H1 (cell line): Measurements from ENCODE around the gene ZNF37A. TPM values are rescaled to one million over a fixed set of nuclear protein-coding genes. Genes with fewer than 3 reads are reported as not detected.

Experiments
- CTCF ChIA-PET: fragments of 300-600 bp; sonication (Branson Sonifier 250); formaldehyde crosslinking; loops from one replicate; lab custom pipeline; 2021; ENCODE audit not compliant: partially characterized antibody; lab: Charles Lee
- POLR2A ChIA-PET: fragments of 300-600 bp; sonication (Branson Sonifier 250); formaldehyde crosslinking; loops from one replicate; lab custom pipeline; 2021; ENCODE audit warnings: inconsistent platforms; ENCODE audit not compliant: partially characterized antibody; lab: Charles Lee
- DNase-seq, 2 experiments: peaks; one replicate each; pipeline versions ENCODE4 v3.0.0 to v3.0.0-alpha.2; 2010 to 2022; ENCODE audit warnings: low spot score in 2 of 2, low read depth in 1 of 2, mixed read lengths in 1 of 2
- FAIRE-seq: peaks from 2 replicates; lab custom pipeline; 2011; peaks lifted over from hg19 to GRCh38; lab: Jason Lieb, UNC
- H2AFZ ChIP-seq: 2 replicates; pipeline ENCODE4 v1.8.1; 2012; ENCODE audit warnings: low read length, inconsistent platforms
- H2AK5ac ChIP-seq: 2 replicates; pipeline ENCODE4 v1.6.1; 2013; ENCODE audit warnings: low read depth, low read length
- H2BK120ac ChIP-seq: replicated peaks from 2 replicates; pipeline ENCODE3; 2013; ENCODE audit warnings: low read depth, low read length, inconsistent platforms
- H2BK12ac ChIP-seq: 2 replicates; pipeline ENCODE4 v1.6.1; 2013; ENCODE audit warnings: low read depth, low read length
- H2BK15ac ChIP-seq: 2 replicates; pipeline ENCODE4 v1.6.1; 2013; ENCODE audit warnings: low read length
- H2BK20ac ChIP-seq: 2 replicates; pipeline ENCODE4 v1.6.1; 2013; ENCODE audit warnings: low read length
- H2BK5ac ChIP-seq: 2 replicates; pipeline ENCODE4 v1.6.1; 2013; ENCODE audit warnings: low read depth, low read length
- H3K14ac ChIP-seq: 2 replicates; pipeline ENCODE4 v1.6.1; 2013; ENCODE audit warnings: inconsistent platforms; ENCODE audit not compliant: insufficient read length
- H3K18ac ChIP-seq: 2 replicates; pipeline ENCODE4 v1.6.1; 2013; ENCODE audit warnings: low read length; ENCODE audit errors: extremely low read depth
- H3K23ac ChIP-seq: 2 replicates; pipeline ENCODE4 v1.6.1; 2013; ENCODE audit warnings: inconsistent platforms; ENCODE audit not compliant: insufficient read length
- H3K23me2 ChIP-seq: 2 replicates; pipeline ENCODE4 v1.6.1; 2013; ENCODE audit warnings: low read depth, low read length
- H3K27ac ChIP-seq: 2 replicates; pipeline ENCODE4 v1.6.1; 2011; ENCODE audit warnings: low read depth, low read length, inconsistent platforms
- H3K27me3 ChIP-seq, 4 experiments: replicated peaks in 1 of 4; 1 replicate in 1 of 4; 2 replicates in 3 of 4; pipeline versions ENCODE4 v1.6.1 to v1.8.1; 2011 to 2013; ENCODE audit warnings: low read length in 3 of 4, mild to moderate bottlenecking in 3 of 4, inconsistent platforms in 2 of 4, mixed read lengths in 2 of 4, moderate library complexity in 1 of 4; ENCODE audit not compliant: control insufficient read depth in 3 of 4, insufficient read depth in 3 of 4; ENCODE audit errors: extremely low read depth in 1 of 4
- H3K36me3 ChIP-seq, 4 experiments: 2 replicates each; pipeline versions ENCODE4 v1.6.1 to v1.8.1; 2011 to 2013; ENCODE audit warnings: mild to moderate bottlenecking in 4 of 4, low read length in 3 of 4, moderate library complexity in 2 of 4, control low read depth in 1 of 4, inconsistent platforms in 1 of 4; ENCODE audit not compliant: insufficient read depth in 4 of 4, control insufficient read depth in 2 of 4
- H3K4ac ChIP-seq: replicated peaks from 2 replicates; pipeline ENCODE3; 2013; ENCODE audit warnings: low read length, low read depth, mixed read lengths, inconsistent platforms; ENCODE audit not compliant: insufficient read length
- H3K4me1 ChIP-seq, 4 experiments: replicated peaks in 1 of 4; 1 replicate in 1 of 4; 2 replicates in 3 of 4; pipeline versions ENCODE4 v1.6.1 to v1.8.1; 2011 to 2013; ENCODE audit warnings: low read length in 3 of 4, inconsistent platforms in 2 of 4, mixed read lengths in 1 of 4; ENCODE audit not compliant: insufficient read depth in 4 of 4, control insufficient read depth in 3 of 4
- H3K4me2 ChIP-seq, 2 experiments: 2 replicates each; pipeline versions ENCODE4 v1.6.1 to v1.8.1; 2011 to 2013; ENCODE audit warnings: low read depth in 2 of 2, low read length in 2 of 2, control low read depth in 1 of 2, inconsistent platforms in 1 of 2, mild to moderate bottlenecking in 1 of 2; ENCODE audit not compliant: insufficient read depth in 1 of 2
- H3K4me3 ChIP-seq, 4 experiments: fragments of 200-600, 300-600 bp in 1 of 4; sonication (generic), shearing (Covaris generic), sonication (Bioruptor Twin) in 1 of 4; 2 replicates each; pipeline versions ENCODE4 v1.5.1 to v1.8.1; 2011 to 2016; ENCODE audit warnings: low read length in 4 of 4, low read depth in 3 of 4, control low read depth in 2 of 4, inconsistent platforms in 2 of 4, mild to moderate bottlenecking in 2 of 4, mixed read lengths in 1 of 4, moderate library complexity in 1 of 4; ENCODE audit not compliant: insufficient read depth in 2 of 4; ENCODE audit errors: extremely low read depth in 1 of 4
- H3K56ac ChIP-seq: replicated peaks from 2 replicates; pipeline ENCODE3; 2013; ENCODE audit warnings: low read depth, mild to moderate bottlenecking, mixed read lengths, low read length, inconsistent platforms; ENCODE audit not compliant: insufficient read length
- H3K79me1 ChIP-seq: 2 replicates; pipeline ENCODE4 v1.6.1; 2013; ENCODE audit warnings: low read depth, low read length, control low read depth
- H3K79me2 ChIP-seq, 2 experiments: 2 replicates each; pipeline versions ENCODE4 v1.6.1 to v1.8.1; 2012 to 2013; ENCODE audit warnings: low read length in 2 of 2, mild to moderate bottlenecking in 2 of 2, inconsistent platforms in 1 of 2; ENCODE audit not compliant: insufficient read depth in 2 of 2, control insufficient read depth in 1 of 2
- H3K9ac ChIP-seq, 4 experiments: replicated peaks in 1 of 4; 1 replicate in 1 of 4; 2 replicates in 3 of 4; pipeline versions ENCODE4 v1.6.1 to v1.8.1; 2011 to 2013; ENCODE audit warnings: low read depth in 3 of 4, low read length in 3 of 4, control low read depth in 2 of 4, mild to moderate bottlenecking in 2 of 4, moderate library complexity in 2 of 4, inconsistent platforms in 1 of 4; ENCODE audit errors: extremely low read depth in 1 of 4
- H3K9me3 ChIP-seq, 2 experiments: 2 replicates each; pipeline versions ENCODE4 v1.6.1 to v1.8.1; 2012 to 2013; ENCODE audit warnings: mild to moderate bottlenecking in 2 of 2, moderate library complexity in 2 of 2, control low read depth in 1 of 2, inconsistent platforms in 1 of 2, low read depth in 1 of 2, low read length in 1 of 2, mixed read lengths in 1 of 2; ENCODE audit not compliant: insufficient read depth in 2 of 2
- H4K20me1 ChIP-seq, 2 experiments: replicated peaks in 1 of 2; 2 replicates each; pipeline versions ENCODE3 to v1.8.1; 2011 to 2013; ENCODE audit warnings: inconsistent platforms in 2 of 2, low read length in 2 of 2, mild to moderate bottlenecking in 1 of 2; ENCODE audit not compliant: insufficient read depth in 2 of 2, control insufficient read depth in 1 of 2
- H4K5ac ChIP-seq: 2 replicates; pipeline ENCODE4 v1.6.1; 2013; ENCODE audit warnings: low read length, low read depth, mixed read lengths, inconsistent platforms; ENCODE audit not compliant: insufficient read length
- H4K8ac ChIP-seq: 2 replicates; pipeline ENCODE4 v1.8.0; 2013; ENCODE audit warnings: mild to moderate bottlenecking, moderate library complexity, low read length, inconsistent platforms; ENCODE audit not compliant: insufficient read depth; ENCODE audit errors: extremely low read depth
- H4K91ac ChIP-seq: replicated peaks from 2 replicates; pipeline ENCODE3; 2013; ENCODE audit warnings: low read length, mixed read lengths, inconsistent platforms; ENCODE audit not compliant: insufficient read length
- RAD21 ChIP-seq, 2 experiments: IDR thresholded peaks in 1 of 2; conservative IDR thresholded peaks in 1 of 2; 2 replicates each; pipeline ENCODE4 v1.6.1; 2011; ENCODE audit warnings: low read depth in 2 of 2, low read length in 2 of 2, improper control_type of control experiment in 1 of 2, inconsistent platforms in 1 of 2, mild to moderate bottlenecking in 1 of 2, moderate library complexity in 1 of 2
- ZNF274 ChIP-seq: IDR thresholded peaks from 2 replicates; pipeline ENCODE4 v1.7.0; 2012; ENCODE audit warnings: low read length, borderline replicate concordance; ENCODE audit errors: extremely low read depth
- WGBS, 2 experiments: shearing (Covaris generic) in 1 of 2; methylation state at CpG; one replicate each; pipeline versions ENCODE4 v1.1.6 to v1.1.7; 2013 to 2015; ENCODE audit warnings: low lambda C conversion rate in 2 of 2, mixed read lengths in 2 of 2, inconsistent platforms in 1 of 2, low coverage in 1 of 2, missing lambda C conversion rate in 1 of 2; ENCODE audit not compliant: insufficient replicate concordance in 2 of 2, insufficient coverage in 1 of 2, insufficient read length in 1 of 2; ENCODE audit errors: extremely low coverage in 1 of 2, missing lambda C conversion rate in 1 of 2; 5-methylcytosine and 5-hydroxymethylcytosine counted together
- polyA plus RNA-seq, 7 experiments: library from polyadenylated mRNA; depleted of rRNA in 3 of 7; stranded (reverse) in 5 of 7; unstranded in 2 of 7; fragments of >200 nt in 5 of 7; fragments of 200-250 nt in 2 of 7; gene quantifications; 1 replicate in 5 of 7; 2 replicates in 1 of 7; 4 replicates in 1 of 7; pipeline versions ENCODE4 v1.2.1 to v1.2.3, GENCODE V29; 2011 to 2013; ENCODE audit warnings: missing spikeins in 2 of 7, mixed read lengths in 2 of 7
- total RNA-seq: library from RNA; stranded (reverse); fragmentation: NEBNext Ultra II Directional; extraction: Animal tissue kit (Norgen Biotek cat#: 25700); gene quantifications from 2 replicates; pipeline ENCODE4 v1.2.1, GENCODE V29; 2021

Gene ZNF37A
- total and polyA plus RNA-seq, 2 of the 8 experiments (the other 6 are each of a cell fraction or from before 2014, with no cell fraction given): 0.97 to 12.7 TPM

DNA sequence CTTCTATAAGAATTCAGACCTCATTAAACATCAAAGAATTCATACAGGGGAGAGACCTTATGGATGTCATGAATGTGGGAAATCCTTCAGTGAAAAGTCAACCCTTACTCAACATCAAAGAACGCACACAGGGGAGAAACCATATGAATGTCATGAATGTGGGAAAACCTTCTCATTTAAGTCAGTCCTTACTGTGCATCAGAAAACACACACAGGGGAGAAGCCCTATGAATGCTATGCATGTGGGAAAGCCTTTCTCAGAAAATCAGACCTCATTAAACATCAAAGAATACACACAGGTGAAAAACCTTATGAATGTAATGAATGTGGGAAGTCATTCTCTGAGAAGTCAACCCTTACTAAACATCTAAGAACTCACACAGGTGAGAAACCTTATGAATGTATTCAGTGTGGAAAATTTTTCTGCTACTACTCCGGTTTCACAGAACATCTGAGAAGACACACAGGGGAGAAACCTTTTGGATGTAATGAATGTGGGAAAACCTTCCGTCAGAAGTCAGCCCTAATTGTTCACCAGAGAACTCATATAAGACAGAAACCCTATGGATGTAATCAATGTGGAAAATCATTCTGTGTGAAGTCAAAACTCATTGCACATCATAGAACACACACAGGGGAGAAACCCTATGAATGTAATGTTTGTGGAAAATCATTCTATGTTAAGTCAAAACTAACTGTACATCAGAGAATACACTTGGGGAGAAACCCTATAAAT is 24.1 kb downstream of the ZNF37A start:
- H3K4ac ChIP-seq: no peak overlapping the region
- no peak overlapping the region for H2AK5ac ChIP-seq
- no peaks in the 10 kb centered on the region for H3K79me1 ChIP-seq
- no peak overlapping the region for H4K91ac ChIP-seq
- DNase-seq (no peak), FAIRE-seq (no peak)
- H3K4me3 ChIP-seq: no peak overlapping the region
- H3K23ac ChIP-seq: no peak overlapping the region
- peaks cover 0 to 15% (median 2%) of the 10 kb centered on the region in 4 experiments; a peak in 4 of 8 replicates for H3K36me3 ChIP-seq
- H3K27me3 ChIP-seq: no peaks in the 10 kb centered on the region
- no peaks in the 10 kb centered on the region for H3K79me2 ChIP-seq
- TF ChIP-seq ZNF274 (peak; percentile 76), RAD21 (IDR thresholded peaks at IDR 0.05 in 1 of 2, conservative IDR thresholded peaks at IDR 0.05 in 1 of 2; ENCODE audit: low read depth in 2 of 2, low read length in 2 of 2) (no peak)
- no peak overlapping the region for H3K14ac ChIP-seq
- H4K8ac ChIP-seq: no peak overlapping the region
- no peak overlapping the region for H2BK120ac ChIP-seq
- no peaks in the 10 kb centered on the region for H4K20me1 ChIP-seq
- no peak overlapping the region for H3K4me2 ChIP-seq
- POLR2A ChIA-PET: no interaction called here
- CTCF ChIA-PET: no interaction called here
- H2BK20ac ChIP-seq: no peak overlapping the region
- H2BK15ac ChIP-seq: no peak overlapping the region
- H3K9me3 ChIP-seq: peaks cover 79 to 86% of the 10 kb centered on the region in 2 experiments
- 94% methylated on average over 3 of the region's 3 CpGs; no CpG with 5 or more reads in 1 of the 2 experiments for WGBS, 2 experiments
- H4K5ac ChIP-seq: no peak overlapping the region
- H3K56ac ChIP-seq: no peak overlapping the region
- H3K4me1 ChIP-seq: no peaks in the 10 kb centered on the region
- no peak overlapping the region for H2AFZ ChIP-seq
- no peak overlapping the region for H2BK12ac ChIP-seq
- H3K18ac ChIP-seq: no peak overlapping the region
- no peak overlapping the region for H3K27ac ChIP-seq
- no peak overlapping the region for H2BK5ac ChIP-seq
- H3K23me2 ChIP-seq: no peaks in the 10 kb centered on the region; the same call in 1 of the 2 replicates
- no peak overlapping the region for H3K9ac ChIP-seq
